Fibroblast of skin of right biceps (primary cell): ENCODE results near the gene SHROOM2.

Experiments
- DNase-seq: peaks from one replicate; pipeline ENCODE4 v3.0.0-alpha.2; 2013

Gene SHROOM2

DNA sequence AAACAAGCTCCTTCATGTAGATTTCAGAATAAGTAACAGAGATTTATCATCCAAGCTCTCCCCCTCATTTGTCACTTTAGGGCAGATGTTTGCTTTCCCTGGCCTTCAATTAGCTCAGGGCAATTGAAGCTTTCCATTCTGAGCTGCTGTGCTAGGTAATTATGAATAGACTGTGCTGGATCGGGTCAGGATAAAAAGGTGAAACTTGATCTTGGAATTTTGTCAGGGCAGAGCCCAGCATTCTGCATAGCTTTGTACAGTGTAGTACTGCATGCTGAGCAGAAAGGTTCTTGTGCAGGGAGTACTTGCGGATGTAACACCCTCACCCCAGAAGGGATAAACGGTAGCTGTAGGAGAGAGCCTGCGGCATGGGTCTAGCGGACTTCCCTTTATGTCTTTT lies 116.9 kb downstream of the SHROOM2 start:
- no peak for DNase-seq

GRCh38 chrX:9905288-9905687 lies 119.1 kb downstream of the SHROOM2 start:
- DNase-seq = peak; percentile 37

- no peak for DNase-seq
Measured at GRCh38 chrX:9905721-9906120, 119.5 kb downstream of the SHROOM2 start.

DNA sequence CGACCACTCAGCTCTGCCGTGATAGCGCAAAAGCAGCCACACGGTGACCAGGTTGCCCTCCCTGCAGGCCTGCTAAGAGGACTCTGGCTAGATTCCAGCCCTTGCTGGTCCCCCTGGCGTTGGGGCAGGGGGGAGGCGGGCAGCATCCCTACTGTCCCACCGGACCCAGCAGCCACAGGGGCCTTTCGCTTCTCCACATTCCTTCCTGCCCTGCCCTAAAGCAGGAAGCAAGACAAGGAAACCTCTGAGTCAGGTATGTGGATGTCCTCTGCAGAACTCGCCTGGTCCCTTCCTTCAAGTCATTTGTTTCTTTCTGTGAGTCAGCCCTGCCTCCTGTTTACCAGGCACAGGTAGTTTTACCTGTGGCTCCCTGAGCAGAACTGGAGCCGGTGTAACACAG lies 120.7 kb downstream of the SHROOM2 start:
- DNase-seq = no peak

DNA sequence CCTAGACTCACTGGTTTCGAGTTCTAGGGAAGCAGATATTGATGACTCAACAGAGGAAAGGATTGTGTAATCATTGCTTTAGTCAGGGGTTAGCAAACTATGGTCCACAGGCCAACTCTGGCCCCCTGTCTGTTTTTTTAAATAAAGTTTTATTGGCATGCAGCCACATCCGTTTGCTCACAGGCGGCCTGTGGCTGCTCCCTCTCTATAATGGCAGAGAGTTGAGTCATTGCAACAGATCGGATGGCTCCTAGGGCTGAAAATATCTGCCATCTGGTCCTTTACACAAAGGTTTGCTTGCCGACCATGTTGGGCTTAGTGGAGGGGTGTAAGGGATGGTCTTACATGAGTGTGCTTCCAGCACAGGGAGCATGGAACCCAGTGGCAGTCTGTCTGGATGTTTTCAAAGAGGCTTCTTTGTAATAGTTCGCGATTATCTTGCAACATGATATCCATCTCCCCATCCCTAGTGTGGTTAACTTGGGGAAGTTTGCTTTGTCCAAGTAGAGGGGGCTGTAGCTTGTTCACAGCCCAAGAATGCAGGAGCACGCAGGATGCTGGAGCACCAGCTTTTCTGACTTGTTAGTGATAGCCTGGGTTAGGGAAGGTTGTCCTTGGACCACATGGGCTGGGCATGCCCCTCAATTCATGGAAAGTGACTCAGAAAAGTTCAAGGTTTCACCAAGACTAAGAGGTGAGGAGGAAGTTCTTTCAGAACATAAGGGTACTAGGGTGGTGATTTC lies 121.6 kb downstream of the SHROOM2 start:
- peak; percentile 75 for DNase-seq

DNA sequence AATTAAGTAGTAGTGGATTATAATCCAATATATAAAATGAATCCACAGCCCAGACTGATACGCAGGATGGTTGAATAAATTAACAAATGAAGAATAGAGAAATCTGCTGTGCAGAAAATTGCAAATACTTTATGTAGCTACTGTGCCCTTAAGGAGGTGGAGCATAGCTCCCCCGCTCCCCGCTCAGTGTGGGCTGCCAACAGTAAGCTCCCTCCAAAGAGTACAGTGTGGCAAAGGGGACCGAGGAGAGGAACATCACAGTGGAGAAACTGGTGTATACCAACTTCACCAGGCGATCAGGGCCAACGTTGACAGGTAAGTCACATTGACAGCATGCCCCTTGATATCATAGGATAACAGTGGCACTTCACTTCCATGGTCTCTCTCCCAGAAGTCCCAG lies 123.0 kb downstream of the SHROOM2 start:
- no peak for DNase-seq

DNA sequence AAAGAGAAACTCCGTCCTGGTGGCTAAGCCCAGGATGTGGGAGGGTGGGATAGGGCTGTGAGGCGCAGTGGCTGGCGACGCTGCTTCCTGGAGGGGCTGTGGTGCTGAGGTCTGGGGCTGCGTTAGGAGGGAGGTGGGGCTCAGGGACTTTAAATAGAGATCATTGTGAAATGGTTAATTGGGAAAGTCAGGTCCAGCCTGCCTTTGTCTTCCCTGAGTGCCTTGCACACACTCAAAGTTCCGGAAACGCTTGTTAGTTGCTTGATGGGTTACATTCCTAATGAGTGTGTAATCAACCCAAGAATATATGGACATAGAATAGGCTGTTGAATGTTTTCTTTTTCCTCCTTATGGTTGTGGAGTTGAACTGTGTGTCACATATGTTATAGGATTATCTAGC lies 125.3 kb downstream of the SHROOM2 start:
- peak; percentile 78 for DNase-seq

- no peak for DNase-seq
Measured at GRCh38 chrX:9912351-9913145, 126.3 kb downstream of the SHROOM2 start.

DNA sequence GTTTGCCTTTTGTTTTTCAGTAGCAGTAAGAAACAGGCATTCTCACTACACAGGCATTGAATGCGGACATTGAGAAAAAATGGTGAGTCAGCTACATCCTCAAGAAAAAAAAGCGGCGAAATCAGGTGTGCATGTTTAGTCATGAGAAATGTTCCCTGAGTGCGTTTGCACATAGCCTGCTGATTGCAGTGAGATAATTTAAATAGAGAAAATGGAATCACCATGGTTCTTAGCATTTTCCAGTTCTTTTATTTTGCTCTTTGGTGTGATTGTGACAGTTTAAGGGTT lies 126.9 kb downstream of the SHROOM2 start:
- no peak for DNase-seq

DNA sequence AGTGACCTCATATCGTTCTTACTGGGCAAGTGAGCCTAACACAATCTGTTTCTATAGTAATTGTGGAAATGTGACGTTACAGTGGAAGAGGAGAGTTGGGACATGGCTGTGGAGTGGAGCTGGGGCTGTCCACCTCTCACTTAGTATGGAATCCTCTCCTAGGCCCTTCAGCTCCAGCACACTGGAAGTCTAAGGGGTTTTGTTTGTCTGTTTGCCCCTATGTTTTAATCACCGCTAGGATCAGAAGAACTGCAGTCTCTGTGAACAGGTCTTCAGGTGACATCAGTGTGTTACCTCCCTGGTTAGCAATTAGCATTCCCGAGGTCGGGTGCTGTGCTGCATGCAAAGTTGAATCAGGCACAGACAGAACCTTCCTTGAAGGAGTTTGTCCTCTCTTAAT lies 131.6 kb downstream of the SHROOM2 start:
- no peak for DNase-seq

DNA sequence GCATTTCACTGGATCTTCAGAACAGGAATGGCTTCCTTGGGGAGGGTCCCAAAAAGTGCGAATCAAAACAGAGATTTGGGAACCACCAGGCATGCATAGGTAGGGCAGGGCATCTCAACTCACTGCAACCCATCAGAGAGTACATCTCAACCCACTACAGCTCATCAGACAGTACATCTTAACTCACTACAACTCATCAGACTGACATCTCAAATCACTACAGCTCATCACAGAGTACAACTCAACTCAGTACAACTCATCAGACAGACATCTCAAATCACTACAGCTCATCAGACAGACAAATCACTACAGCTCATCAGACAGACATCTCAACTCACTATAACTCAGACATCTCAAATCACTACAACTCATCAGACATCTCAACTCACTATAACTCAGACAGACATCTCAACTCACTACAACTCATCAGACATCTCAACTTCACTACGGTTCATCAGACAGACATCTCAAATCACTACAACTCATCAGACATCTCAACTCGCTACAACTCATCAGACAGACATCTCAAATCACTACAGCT lies 133.5 kb downstream of the SHROOM2 start:
- DNase-seq = no peak

DNA sequence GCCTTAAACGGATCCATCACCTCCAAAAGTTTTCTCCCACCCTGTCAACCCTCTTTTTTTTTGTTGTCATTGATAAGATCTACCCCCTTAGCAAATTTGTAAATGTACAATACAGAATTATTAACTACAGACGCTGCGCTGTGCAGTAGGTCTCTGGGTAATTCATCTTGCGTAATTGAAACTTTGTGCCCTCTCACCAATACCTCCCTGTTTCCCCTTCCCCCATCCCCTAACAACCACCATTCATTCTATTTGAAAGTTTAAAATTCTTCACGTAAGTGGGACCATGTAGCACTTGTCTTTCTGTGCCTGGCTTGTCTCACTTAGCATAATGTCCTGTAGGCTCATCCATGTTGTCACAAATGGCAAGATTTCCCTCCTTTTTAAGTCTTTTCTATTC lies 135.2 kb downstream of the SHROOM2 start:
- no peak for DNase-seq

GRCh38 chrX:9923357-9923756 lies 137.1 kb downstream of the SHROOM2 start:
- DNase-seq = no peak

- DNase-seq = no peak
Measured at GRCh38 chrX:9926002-9926401, 139.8 kb downstream of the SHROOM2 start.

- no peak for DNase-seq
Measured at GRCh38 chrX:9927698-9928482, 141.7 kb downstream of the SHROOM2 start.

GRCh38 chrX:9935436-9935835 lies 149.2 kb downstream of the SHROOM2 start:
- no peak for DNase-seq

DNA sequence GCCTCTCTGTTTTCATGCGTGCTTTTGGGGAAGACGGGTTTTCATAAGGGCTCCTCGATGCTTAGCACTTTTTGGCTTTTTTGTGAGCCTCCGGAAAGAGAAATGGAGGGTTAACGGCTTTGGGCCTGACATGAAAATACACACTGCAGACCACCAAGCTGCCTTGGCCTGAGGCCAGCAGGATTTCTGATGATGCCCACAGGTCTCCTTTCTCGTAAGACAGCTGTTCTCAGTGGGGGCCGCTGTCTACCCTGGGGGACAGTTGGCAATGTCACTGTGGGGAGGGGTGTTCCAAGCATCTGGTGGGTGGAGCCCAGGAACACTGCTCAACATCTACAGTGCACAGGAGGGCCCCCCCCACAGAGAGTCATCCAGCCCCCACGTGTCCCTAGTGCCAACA lies 151.5 kb downstream of the SHROOM2 start:
- DNase-seq = no peak

DNA sequence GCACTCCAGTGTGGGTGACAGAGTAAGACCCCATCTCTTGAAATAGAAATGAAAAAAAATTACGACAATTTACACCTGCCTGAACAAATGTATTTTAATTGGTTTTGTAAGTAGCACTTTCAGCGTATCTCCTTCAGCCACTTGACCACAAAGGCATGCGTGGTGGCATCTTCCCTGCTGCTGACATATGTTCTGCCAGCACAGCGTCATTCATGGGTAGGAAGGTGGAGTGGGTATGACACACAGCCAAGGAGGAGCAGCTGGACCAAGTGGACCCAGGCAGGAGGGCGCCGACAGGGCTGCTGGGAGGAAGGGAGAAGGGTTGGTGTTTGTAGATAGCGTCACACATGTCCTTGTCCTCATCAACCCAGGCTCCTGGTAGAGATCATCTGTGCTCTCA lies 152.3 kb downstream of the SHROOM2 start:
- DNase-seq = no peak

DNA sequence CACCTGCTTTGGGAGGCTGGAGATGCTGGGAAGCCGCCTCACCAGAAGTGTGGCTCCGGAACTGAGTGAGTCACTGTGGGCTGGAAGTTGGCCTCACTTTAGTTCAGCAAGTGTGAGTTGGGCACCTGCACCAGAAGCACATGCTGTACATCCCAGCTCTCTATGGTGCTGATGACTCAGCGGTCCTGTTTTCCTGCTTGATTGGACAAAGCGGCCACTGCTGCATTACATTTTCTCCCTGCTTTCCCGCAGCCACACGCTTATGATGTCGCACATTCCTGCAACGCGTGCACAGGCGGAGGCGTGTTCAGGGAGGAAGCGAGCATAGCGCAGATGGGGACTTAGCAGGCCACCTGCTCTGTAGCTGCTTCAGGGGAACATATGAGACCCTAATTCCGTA lies 154.2 kb downstream of the SHROOM2 start:
- peak; percentile 43 for DNase-seq

DNA sequence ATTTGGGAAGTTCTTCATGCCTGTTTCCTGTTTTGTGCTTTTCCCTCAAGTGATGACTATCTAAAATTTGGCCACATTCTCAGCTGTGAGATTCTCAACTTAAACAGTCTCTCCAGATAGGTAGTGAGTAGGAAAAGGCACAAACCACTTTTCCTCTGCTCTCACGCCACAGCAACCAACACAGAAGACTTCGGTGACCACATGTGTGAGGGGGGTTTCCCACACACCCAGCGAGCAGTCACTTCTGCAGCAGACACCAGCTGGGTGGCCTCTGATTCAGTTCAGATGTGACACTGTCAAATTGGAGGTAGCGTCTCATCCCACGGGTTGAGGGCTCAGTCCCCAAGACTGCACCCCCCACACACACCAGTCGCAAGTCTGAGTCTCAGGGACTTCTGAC lies 155.9 kb downstream of the SHROOM2 start:
- no peak for DNase-seq

DNA sequence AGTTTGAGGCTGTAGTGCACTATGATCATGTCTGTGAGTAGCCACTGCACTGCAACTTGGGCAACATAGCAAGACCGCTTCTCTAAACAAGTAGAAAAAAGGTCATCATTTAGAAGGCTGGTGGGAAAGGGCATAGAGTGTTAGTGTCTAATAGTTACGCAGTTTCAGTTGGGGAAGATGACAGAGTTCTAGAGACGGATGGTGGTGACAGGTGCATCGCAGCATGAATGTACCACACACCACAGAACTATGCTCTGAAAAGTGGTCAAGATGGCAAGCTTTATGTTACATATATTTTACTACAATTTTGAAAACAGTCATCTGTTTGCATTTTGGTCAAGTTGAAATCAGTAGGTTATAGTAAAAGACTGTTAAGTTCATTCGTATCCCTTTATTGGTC lies 157.2 kb downstream of the SHROOM2 start:
- no peak for DNase-seq

- DNase-seq = no peak
Measured at GRCh38 chrX:9947131-9947794, 161.0 kb downstream of the SHROOM2 start.

DNA sequence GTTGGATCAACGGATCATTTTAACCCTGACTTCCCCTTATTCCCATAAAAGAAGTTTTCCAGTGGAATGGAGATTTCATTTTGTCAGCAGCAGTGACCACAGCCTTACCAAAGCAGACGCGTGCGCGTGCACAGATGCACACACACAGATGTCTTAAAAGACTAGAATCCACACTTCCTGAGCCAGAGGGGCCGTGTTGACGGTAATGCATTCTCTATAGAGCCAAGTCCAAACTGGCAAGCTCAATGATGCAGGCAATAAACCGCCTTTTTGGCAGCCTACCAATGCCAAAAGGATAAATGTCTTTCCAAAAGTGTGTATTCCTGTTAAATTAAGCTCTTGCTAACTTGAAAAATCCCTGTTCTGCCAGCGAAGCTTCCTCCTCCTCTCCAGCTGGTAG lies 162.2 kb downstream of the SHROOM2 start:
- peak; percentile 9 for DNase-seq
